H1 (cell line): ENCODE data around the gene ACSF2. TPM values are rescaled to one million over a fixed set of nuclear protein-coding genes. Genes with fewer than 3 reads are reported as not detected.

ENCODE experiments used
- CTCF ChIA-PET: fragments of 300-600 bp; sonication (Branson Sonifier 250); formaldehyde crosslinking; loops from one replicate; lab custom pipeline; 2021; ENCODE audit not compliant: partially characterized antibody; lab: Charles Lee
- POLR2A ChIA-PET: fragments of 300-600 bp; sonication (Branson Sonifier 250); formaldehyde crosslinking; loops from one replicate; lab custom pipeline; 2021; ENCODE audit warnings: inconsistent platforms; ENCODE audit not compliant: partially characterized antibody; lab: Charles Lee
- DNase-seq, 2 experiments: peaks; one replicate each; pipeline versions ENCODE4 v3.0.0 to v3.0.0-alpha.2; 2010 to 2022; ENCODE audit warnings: low spot score in 2 of 2, low read depth in 1 of 2, mixed read lengths in 1 of 2
- FAIRE-seq: peaks from 2 replicates; lab custom pipeline; 2011; peaks lifted over from hg19 to GRCh38; lab: Jason Lieb, UNC
- H2AFZ ChIP-seq: 2 replicates; pipeline ENCODE4 v1.8.1; 2012; ENCODE audit warnings: low read length, inconsistent platforms
- H2AK5ac ChIP-seq: 2 replicates; pipeline ENCODE4 v1.6.1; 2013; ENCODE audit warnings: low read depth, low read length
- H2BK120ac ChIP-seq: replicated peaks from 2 replicates; pipeline ENCODE3; 2013; ENCODE audit warnings: low read depth, low read length, inconsistent platforms
- H2BK12ac ChIP-seq: 2 replicates; pipeline ENCODE4 v1.6.1; 2013; ENCODE audit warnings: low read depth, low read length
- H2BK15ac ChIP-seq: 2 replicates; pipeline ENCODE4 v1.6.1; 2013; ENCODE audit warnings: low read length
- H2BK20ac ChIP-seq: 2 replicates; pipeline ENCODE4 v1.6.1; 2013; ENCODE audit warnings: low read length
- H2BK5ac ChIP-seq: 2 replicates; pipeline ENCODE4 v1.6.1; 2013; ENCODE audit warnings: low read depth, low read length
- H3K14ac ChIP-seq: 2 replicates; pipeline ENCODE4 v1.6.1; 2013; ENCODE audit warnings: inconsistent platforms; ENCODE audit not compliant: insufficient read length
- H3K18ac ChIP-seq: 2 replicates; pipeline ENCODE4 v1.6.1; 2013; ENCODE audit warnings: low read length; ENCODE audit errors: extremely low read depth
- H3K23ac ChIP-seq: 2 replicates; pipeline ENCODE4 v1.6.1; 2013; ENCODE audit warnings: inconsistent platforms; ENCODE audit not compliant: insufficient read length
- H3K23me2 ChIP-seq: 2 replicates; pipeline ENCODE4 v1.6.1; 2013; ENCODE audit warnings: low read depth, low read length
- H3K27ac ChIP-seq: 2 replicates; pipeline ENCODE4 v1.6.1; 2011; ENCODE audit warnings: low read depth, low read length, inconsistent platforms
- H3K27me3 ChIP-seq, 4 experiments: replicated peaks in 1 of 4; 1 replicate in 1 of 4; 2 replicates in 3 of 4; pipeline versions ENCODE4 v1.6.1 to v1.8.1; 2011 to 2013; ENCODE audit warnings: low read length in 3 of 4, mild to moderate bottlenecking in 3 of 4, inconsistent platforms in 2 of 4, mixed read lengths in 2 of 4, moderate library complexity in 1 of 4; ENCODE audit not compliant: control insufficient read depth in 3 of 4, insufficient read depth in 3 of 4; ENCODE audit errors: extremely low read depth in 1 of 4
- H3K36me3 ChIP-seq, 4 experiments: 2 replicates each; pipeline versions ENCODE4 v1.6.1 to v1.8.1; 2011 to 2013; ENCODE audit warnings: mild to moderate bottlenecking in 4 of 4, low read length in 3 of 4, moderate library complexity in 2 of 4, control low read depth in 1 of 4, inconsistent platforms in 1 of 4; ENCODE audit not compliant: insufficient read depth in 4 of 4, control insufficient read depth in 2 of 4
- H3K4ac ChIP-seq: replicated peaks from 2 replicates; pipeline ENCODE3; 2013; ENCODE audit warnings: low read length, low read depth, mixed read lengths, inconsistent platforms; ENCODE audit not compliant: insufficient read length
- H3K4me1 ChIP-seq, 4 experiments: replicated peaks in 1 of 4; 1 replicate in 1 of 4; 2 replicates in 3 of 4; pipeline versions ENCODE4 v1.6.1 to v1.8.1; 2011 to 2013; ENCODE audit warnings: low read length in 3 of 4, inconsistent platforms in 2 of 4, mixed read lengths in 1 of 4; ENCODE audit not compliant: insufficient read depth in 4 of 4, control insufficient read depth in 3 of 4
- H3K4me2 ChIP-seq, 2 experiments: 2 replicates each; pipeline versions ENCODE4 v1.6.1 to v1.8.1; 2011 to 2013; ENCODE audit warnings: low read depth in 2 of 2, low read length in 2 of 2, control low read depth in 1 of 2, inconsistent platforms in 1 of 2, mild to moderate bottlenecking in 1 of 2; ENCODE audit not compliant: insufficient read depth in 1 of 2
- H3K4me3 ChIP-seq, 4 experiments: fragments of 200-600, 300-600 bp in 1 of 4; sonication (generic), shearing (Covaris generic), sonication (Bioruptor Twin) in 1 of 4; 2 replicates each; pipeline versions ENCODE4 v1.5.1 to v1.8.1; 2011 to 2016; ENCODE audit warnings: low read length in 4 of 4, low read depth in 3 of 4, control low read depth in 2 of 4, inconsistent platforms in 2 of 4, mild to moderate bottlenecking in 2 of 4, mixed read lengths in 1 of 4, moderate library complexity in 1 of 4; ENCODE audit not compliant: insufficient read depth in 2 of 4; ENCODE audit errors: extremely low read depth in 1 of 4
- H3K56ac ChIP-seq: replicated peaks from 2 replicates; pipeline ENCODE3; 2013; ENCODE audit warnings: low read depth, mild to moderate bottlenecking, mixed read lengths, low read length, inconsistent platforms; ENCODE audit not compliant: insufficient read length
- H3K79me1 ChIP-seq: 2 replicates; pipeline ENCODE4 v1.6.1; 2013; ENCODE audit warnings: low read depth, low read length, control low read depth
- H3K79me2 ChIP-seq, 2 experiments: 2 replicates each; pipeline versions ENCODE4 v1.6.1 to v1.8.1; 2012 to 2013; ENCODE audit warnings: low read length in 2 of 2, mild to moderate bottlenecking in 2 of 2, inconsistent platforms in 1 of 2; ENCODE audit not compliant: insufficient read depth in 2 of 2, control insufficient read depth in 1 of 2
- H3K9ac ChIP-seq, 4 experiments: replicated peaks in 1 of 4; 1 replicate in 1 of 4; 2 replicates in 3 of 4; pipeline versions ENCODE4 v1.6.1 to v1.8.1; 2011 to 2013; ENCODE audit warnings: low read depth in 3 of 4, low read length in 3 of 4, control low read depth in 2 of 4, mild to moderate bottlenecking in 2 of 4, moderate library complexity in 2 of 4, inconsistent platforms in 1 of 4; ENCODE audit errors: extremely low read depth in 1 of 4
- H3K9me3 ChIP-seq, 2 experiments: 2 replicates each; pipeline versions ENCODE4 v1.6.1 to v1.8.1; 2012 to 2013; ENCODE audit warnings: mild to moderate bottlenecking in 2 of 2, moderate library complexity in 2 of 2, control low read depth in 1 of 2, inconsistent platforms in 1 of 2, low read depth in 1 of 2, low read length in 1 of 2, mixed read lengths in 1 of 2; ENCODE audit not compliant: insufficient read depth in 2 of 2
- H4K20me1 ChIP-seq, 2 experiments: replicated peaks in 1 of 2; 2 replicates each; pipeline versions ENCODE3 to v1.8.1; 2011 to 2013; ENCODE audit warnings: inconsistent platforms in 2 of 2, low read length in 2 of 2, mild to moderate bottlenecking in 1 of 2; ENCODE audit not compliant: insufficient read depth in 2 of 2, control insufficient read depth in 1 of 2
- H4K5ac ChIP-seq: 2 replicates; pipeline ENCODE4 v1.6.1; 2013; ENCODE audit warnings: low read length, low read depth, mixed read lengths, inconsistent platforms; ENCODE audit not compliant: insufficient read length
- H4K8ac ChIP-seq: 2 replicates; pipeline ENCODE4 v1.8.0; 2013; ENCODE audit warnings: mild to moderate bottlenecking, moderate library complexity, low read length, inconsistent platforms; ENCODE audit not compliant: insufficient read depth; ENCODE audit errors: extremely low read depth
- H4K91ac ChIP-seq: replicated peaks from 2 replicates; pipeline ENCODE3; 2013; ENCODE audit warnings: low read length, mixed read lengths, inconsistent platforms; ENCODE audit not compliant: insufficient read length
- BACH1 ChIP-seq: IDR thresholded peaks from 2 replicates; pipeline ENCODE4 v1.6.1; 2012; ENCODE audit warnings: low read length, improper control_type of control experiment
- BRCA1 ChIP-seq: IDR thresholded peaks from 2 replicates; pipeline ENCODE4 v1.6.1; 2012; ENCODE audit warnings: low read depth, low read length, improper control_type of control experiment
- SIX5 ChIP-seq: IDR thresholded peaks from 2 replicates; pipeline ENCODE4 v1.6.1; 2011; ENCODE audit warnings: mild to moderate bottlenecking, low read depth, low read length
- WGBS, 2 experiments: shearing (Covaris generic) in 1 of 2; methylation state at CpG; one replicate each; pipeline versions ENCODE4 v1.1.6 to v1.1.7; 2013 to 2015; ENCODE audit warnings: low lambda C conversion rate in 2 of 2, mixed read lengths in 2 of 2, inconsistent platforms in 1 of 2, low coverage in 1 of 2, missing lambda C conversion rate in 1 of 2; ENCODE audit not compliant: insufficient replicate concordance in 2 of 2, insufficient coverage in 1 of 2, insufficient read length in 1 of 2; ENCODE audit errors: extremely low coverage in 1 of 2, missing lambda C conversion rate in 1 of 2; 5-methylcytosine and 5-hydroxymethylcytosine counted together
- polyA plus RNA-seq, 7 experiments: library from polyadenylated mRNA; depleted of rRNA in 3 of 7; stranded (reverse) in 5 of 7; unstranded in 2 of 7; fragments of >200 nt in 5 of 7; fragments of 200-250 nt in 2 of 7; gene quantifications; 1 replicate in 5 of 7; 2 replicates in 1 of 7; 4 replicates in 1 of 7; pipeline versions ENCODE4 v1.2.1 to v1.2.3, GENCODE V29; 2011 to 2013; ENCODE audit warnings: missing spikeins in 2 of 7, mixed read lengths in 2 of 7
- total RNA-seq: library from RNA; stranded (reverse); fragmentation: NEBNext Ultra II Directional; extraction: Animal tissue kit (Norgen Biotek cat#: 25700); gene quantifications from 2 replicates; pipeline ENCODE4 v1.2.1, GENCODE V29; 2021

Gene ACSF2
- total and polyA plus RNA-seq, 2 of the 8 experiments (the other 6 are each of a cell fraction or from before 2014, with no cell fraction given), result 14.5 to 16.3 TPM

DNA sequence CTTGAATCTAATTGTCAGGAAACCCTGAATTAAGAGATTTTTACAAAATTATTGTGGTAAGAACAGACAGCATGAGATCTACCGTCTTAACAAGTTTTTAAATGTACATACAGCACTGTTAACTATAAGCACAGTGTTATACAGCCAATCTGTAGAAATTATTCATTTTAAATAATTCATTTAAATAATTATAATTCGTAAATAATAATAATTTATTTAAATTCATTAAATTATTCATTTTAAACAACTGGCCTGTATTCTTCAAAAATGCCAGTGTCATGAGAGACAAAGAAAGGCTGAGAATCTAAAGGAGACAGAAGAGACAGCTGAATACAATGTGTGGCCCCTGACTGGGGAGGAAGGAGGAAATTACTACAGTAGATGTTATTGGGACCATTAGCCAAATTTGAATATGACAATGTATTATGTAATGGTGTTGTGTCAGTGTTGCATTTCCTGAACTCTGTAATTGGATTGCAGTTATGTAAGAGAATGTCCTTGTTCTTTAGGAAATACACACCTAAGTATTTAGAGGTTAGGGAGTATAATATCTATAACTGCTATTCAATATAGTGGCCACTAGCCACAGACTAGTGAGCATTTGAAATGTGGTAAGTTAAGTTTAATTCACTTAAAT, 55.0 kb downstream of the ACSF2 start:
- Histone ChIP-seq H3K14ac (no peak overlapping the region), H3K27ac (no peak overlapping the region), H4K8ac (no peak overlapping the region), H2AFZ (no peak overlapping the region), H2BK15ac (no peak overlapping the region), H3K36me3 (peaks cover 0 to 13% (median 6%) of the 10 kb centered on the region in 4 experiments; a peak in 4 of 8 replicates), H3K23me2 (peaks cover 8% of the 10 kb centered on the region), H2AK5ac (no peak overlapping the region), H3K4me1 (peaks cover 0 to 10% (median 6%) of the 10 kb centered on the region in 4 experiments; a peak in 6 of 7 replicates), H3K18ac (no peak overlapping the region), H4K5ac (no peak overlapping the region), H3K23ac (no peak overlapping the region), H2BK120ac (no peak overlapping the region), H2BK5ac (no peak overlapping the region), H3K79me1 (no peaks in the 10 kb centered on the region), H3K9me3 (no peaks in the 10 kb centered on the region), H3K79me2 (peaks cover 0 to 3% of the 10 kb centered on the region in 2 experiments; a peak in 1 of 4 replicates), H3K9ac (no peak overlapping the region), H3K4me2 (no peak overlapping the region), H3K4ac (no peak overlapping the region), H3K4me3 (no peak overlapping the region), H3K56ac (no peak overlapping the region), H2BK20ac (no peak overlapping the region), H3K27me3 (peaks cover 0 to 4% (median under 1%) of the 10 kb centered on the region in 4 experiments; a peak in 2 of 7 replicates), H2BK12ac (no peak overlapping the region), H4K91ac (no peak overlapping the region), H4K20me1 (peaks cover 0 to 2% of the 10 kb centered on the region in 2 experiments)
- DNase-seq (no peak), FAIRE-seq (no peak)
- ChIA-PET POLR2A (no interaction called here), CTCF (interaction anchor here (0.9 to 9.2 kb wide), 8 partner anchors 12 to 215 kb away, joined by 3 to 116 read pairs (median 5); partner anchors contain the start of gene LRRC59)
- WGBS, 2 experiments, result 83% methylated on average over 2 of the region's 2 CpGs; no CpG with 5 or more reads in 1 of the 2 experiments
- no peak for TF ChIP-seq BRCA1
- TF ChIP-seq BACH1, result no peak
- TF ChIP-seq SIX5, result no peak
